Mesothelial cell of epicardium (in vitro differentiated cells): ENCODE results near the gene WDR73. TPM values are rescaled to one million over a fixed set of nuclear protein-coding genes. Genes with fewer than 3 reads are reported as not detected.

Experiments
- DNase-seq, 2 experiments: peaks; one replicate each; pipeline ENCODE4 v3.0.0; 2021; ENCODE audit warnings: low spot score in 2 of 2; ENCODE audit not compliant: unreplicated experiment in 2 of 2
- H3K27ac Mint-ChIP-seq: 2 replicates; pipeline ENCODE4 v1.8.0; 2021; ENCODE audit warnings: mixed read lengths
- H3K27me3 Mint-ChIP-seq: 2 replicates; pipeline ENCODE4 v1.8.0; 2021; ENCODE audit warnings: low read depth, mixed read lengths
- H3K36me3 Mint-ChIP-seq: 2 replicates; pipeline ENCODE4 v1.8.0; 2021; ENCODE audit warnings: mixed read lengths
- H3K4me1 Mint-ChIP-seq: 2 replicates; pipeline ENCODE4 v1.8.0; 2021; ENCODE audit warnings: mixed read lengths
- H3K4me3 Mint-ChIP-seq: 2 replicates; pipeline ENCODE4 v1.8.0; 2021; ENCODE audit warnings: mild to moderate bottlenecking, moderate library complexity, mixed read lengths
- H3K9me3 Mint-ChIP-seq: 2 replicates; pipeline ENCODE4 v1.8.0; 2021; ENCODE audit warnings: mixed read lengths
- total RNA-seq: library from RNA; stranded (reverse); gene quantifications from 3 replicates; pipeline ENCODE4 v1.2.1, GENCODE V29; 2021
- TF ChIP-seq, protein P1 (sequence below): fragments of 200-600 bp; sonication (generic); IDR thresholded peaks from one replicate; pipeline ENCODE4 v1.5.0; 2021; ENCODE audit warnings: antibody characterized with exemption; ENCODE audit not compliant: unreplicated experiment

Gene WDR73
- total RNA-seq, 1 donor from 2014 or later: 47.5 TPM

DNA sequence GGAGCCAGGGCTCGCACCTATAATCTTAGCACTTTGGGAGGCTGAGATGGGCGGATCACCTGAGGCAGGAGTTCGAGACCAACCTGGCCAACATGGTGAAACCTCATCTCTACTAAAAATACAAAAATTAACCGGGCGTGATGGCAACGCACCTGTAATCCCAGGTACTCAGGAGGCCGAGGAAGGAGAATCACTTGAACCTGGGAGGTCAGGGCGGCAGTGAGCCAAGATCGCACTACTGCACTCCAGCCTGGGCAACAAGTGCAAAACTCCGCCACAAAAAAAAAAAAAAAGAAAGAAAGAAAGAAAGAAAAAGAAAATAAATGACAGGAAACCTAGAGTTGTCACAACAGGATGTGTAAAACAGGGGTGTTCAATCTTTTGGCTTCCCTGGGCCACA is 6.9 kb upstream of the WDR73 start:
- DNase-seq: no peak
- H3K27me3 Mint-ChIP-seq: peaks cover 5% of the 10 kb centered on the region
- TF ChIP-seq, protein P1, sequence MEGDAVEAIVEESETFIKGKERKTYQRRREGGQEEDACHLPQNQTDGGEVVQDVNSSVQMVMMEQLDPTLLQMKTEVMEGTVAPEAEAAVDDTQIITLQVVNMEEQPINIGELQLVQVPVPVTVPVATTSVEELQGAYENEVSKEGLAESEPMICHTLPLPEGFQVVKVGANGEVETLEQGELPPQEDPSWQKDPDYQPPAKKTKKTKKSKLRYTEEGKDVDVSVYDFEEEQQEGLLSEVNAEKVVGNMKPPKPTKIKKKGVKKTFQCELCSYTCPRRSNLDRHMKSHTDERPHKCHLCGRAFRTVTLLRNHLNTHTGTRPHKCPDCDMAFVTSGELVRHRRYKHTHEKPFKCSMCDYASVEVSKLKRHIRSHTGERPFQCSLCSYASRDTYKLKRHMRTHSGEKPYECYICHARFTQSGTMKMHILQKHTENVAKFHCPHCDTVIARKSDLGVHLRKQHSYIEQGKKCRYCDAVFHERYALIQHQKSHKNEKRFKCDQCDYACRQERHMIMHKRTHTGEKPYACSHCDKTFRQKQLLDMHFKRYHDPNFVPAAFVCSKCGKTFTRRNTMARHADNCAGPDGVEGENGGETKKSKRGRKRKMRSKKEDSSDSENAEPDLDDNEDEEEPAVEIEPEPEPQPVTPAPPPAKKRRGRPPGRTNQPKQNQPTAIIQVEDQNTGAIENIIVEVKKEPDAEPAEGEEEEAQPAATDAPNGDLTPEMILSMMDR: no peak
- H3K9me3 Mint-ChIP-seq: no peaks in the 10 kb centered on the region
- H3K36me3 Mint-ChIP-seq: peaks cover 12% of the 10 kb centered on the region
- no peak overlapping the region for H3K4me3 Mint-ChIP-seq
- no peak overlapping the region for H3K27ac Mint-ChIP-seq
- peaks cover 9% of the 10 kb centered on the region for H3K4me1 Mint-ChIP-seq

DNA sequence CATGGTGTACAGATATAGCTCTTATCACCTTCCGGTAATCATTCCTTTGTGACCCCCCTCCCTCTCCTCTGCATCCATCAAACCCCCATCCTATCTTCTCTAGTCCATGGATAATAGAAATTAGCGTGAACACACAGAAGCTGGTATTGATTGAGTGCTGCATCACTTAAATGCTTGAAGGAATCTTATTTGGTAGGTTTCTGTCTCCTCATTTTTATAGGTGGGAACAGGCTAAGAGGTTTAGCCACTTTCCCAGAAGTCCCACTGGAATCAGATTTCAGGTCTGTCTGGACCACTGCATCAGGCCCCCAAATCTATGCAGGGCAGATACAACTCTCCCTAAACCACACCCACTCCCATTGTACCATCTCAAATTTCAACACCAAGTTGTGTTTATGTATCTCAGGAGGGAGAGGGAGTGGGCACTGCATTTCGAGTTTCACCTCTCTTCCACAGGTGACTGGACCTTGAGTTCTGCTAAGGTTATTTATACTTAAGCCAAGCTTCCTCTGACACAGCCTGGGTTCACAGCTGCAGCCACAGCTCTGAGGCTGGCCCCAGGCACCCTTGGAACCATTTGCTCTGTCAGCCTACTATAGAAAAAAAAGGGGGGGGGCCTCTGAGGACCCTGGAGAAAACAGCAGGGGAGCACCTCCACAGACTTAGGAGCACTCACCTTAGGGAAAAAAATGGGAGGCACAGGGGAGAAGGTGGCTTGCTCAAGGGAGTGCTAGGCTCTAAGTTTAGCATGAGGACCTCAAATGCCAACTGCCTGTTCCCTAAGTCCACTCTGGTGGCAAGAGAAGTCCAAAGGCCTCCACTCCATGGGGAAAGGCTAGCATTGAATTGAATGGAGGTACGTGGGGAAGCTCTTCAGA is 6.1 kb upstream of the WDR73 start:
- TF ChIP-seq, protein P1: no peak
- Mint-ChIP-seq H3K27me3 (peaks cover 5% of the 10 kb centered on the region), H3K9me3 (no peaks in the 10 kb centered on the region), H3K36me3 (peaks cover 8% of the 10 kb centered on the region), H3K4me1 (peaks cover 12% of the 10 kb centered on the region), H3K27ac (peak overlapping the region; percentile 33), H3K4me3 (no peak overlapping the region)
- no peak for DNase-seq

DNA sequence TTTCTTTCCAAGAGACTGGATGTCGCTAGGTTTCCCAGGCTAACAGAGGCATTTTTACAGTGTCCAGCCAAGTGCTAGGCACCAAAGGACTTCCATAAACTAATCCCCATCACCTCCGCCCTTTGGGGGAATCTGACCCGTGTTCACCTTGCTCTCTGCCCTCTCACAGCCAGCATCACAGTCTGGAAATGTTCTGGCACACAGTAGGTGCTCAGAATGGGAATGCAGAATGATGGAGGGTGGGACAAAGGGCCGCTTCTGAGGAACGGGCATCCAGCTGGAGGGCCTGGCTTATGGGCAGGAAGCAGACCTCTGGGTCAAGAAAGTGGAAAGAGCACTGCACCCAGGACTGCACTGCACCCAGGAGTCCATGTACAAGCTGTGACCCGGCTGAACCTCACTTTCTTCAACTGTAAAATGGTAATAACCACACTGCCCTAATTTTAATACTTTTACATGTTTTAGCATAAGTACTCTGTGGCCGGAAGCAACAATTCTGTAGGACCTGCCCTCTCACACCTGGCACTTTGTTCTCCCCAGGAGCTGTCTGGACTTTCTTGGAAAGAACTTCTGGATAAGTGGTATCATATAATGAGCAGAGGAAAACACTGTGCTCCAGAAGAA is 4.8 kb upstream of the WDR73 start:
- H3K36me3 Mint-ChIP-seq: no peaks in the 10 kb centered on the region
- H3K27ac Mint-ChIP-seq: peak overlapping the region; percentile 73
- peaks cover 19% of the 10 kb centered on the region for H3K4me1 Mint-ChIP-seq
- DNase-seq: no peak
- H3K4me3 Mint-ChIP-seq: peak overlapping the region; percentile 65
- no peaks in the 10 kb centered on the region for H3K9me3 Mint-ChIP-seq
- peaks cover 5% of the 10 kb centered on the region for H3K27me3 Mint-ChIP-seq
- TF ChIP-seq, protein P1: no peak

DNA sequence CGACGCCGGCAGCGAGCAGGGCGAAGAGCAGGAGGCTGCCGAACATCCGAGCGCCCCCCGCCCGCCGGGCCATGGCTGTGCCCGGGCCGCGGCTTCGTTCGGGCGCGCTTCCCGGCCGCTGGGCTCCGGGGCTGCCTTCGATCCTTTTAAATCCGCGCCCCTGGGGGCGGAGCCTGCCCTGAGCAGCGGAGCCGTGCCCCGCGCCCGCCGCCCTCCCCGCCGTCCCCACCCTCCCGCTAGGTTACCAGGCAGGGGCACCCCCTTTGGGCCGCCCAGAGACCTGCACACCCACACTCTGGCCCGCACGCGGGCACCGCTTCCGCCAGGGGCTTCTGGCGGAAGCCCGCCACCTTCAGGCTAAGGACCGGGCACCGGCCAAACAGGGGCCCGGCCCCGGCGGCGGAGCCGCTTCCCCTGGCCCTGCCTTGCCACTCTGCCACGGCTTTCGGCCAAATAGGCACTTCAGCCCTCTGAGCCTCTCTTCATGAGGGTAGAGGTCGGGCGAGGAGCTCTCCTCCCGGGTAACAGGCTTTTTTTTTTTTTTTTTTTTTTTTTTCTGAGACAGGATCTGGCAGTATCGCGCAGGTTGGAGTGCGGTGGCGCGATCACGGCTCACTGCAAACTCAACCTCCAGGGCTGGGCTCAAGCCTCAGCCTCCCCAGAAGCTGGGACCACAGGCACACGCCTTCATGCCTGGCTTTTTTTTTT is 4.2 kb upstream of the WDR73 start, which contains the start of gene NMB:
Gene NMB (minus strand): TSS at position 120 of the 708 bp plus-strand sequence. CDS start 47 bp downstream, at position 73.
- no peaks in the 10 kb centered on the region for H3K9me3 Mint-ChIP-seq
- peak within 1 kb of the TSS; percentile 73 for H3K27ac Mint-ChIP-seq
- TF ChIP-seq, protein P1: peak; percentile 37
- H3K27me3 Mint-ChIP-seq: peaks cover 5% of the 10 kb centered on the region
- DNase-seq: peak; percentile 62 to 68
- peak within 1 kb of the TSS; percentile 72 for H3K4me3 Mint-ChIP-seq
- no peaks in the 10 kb centered on the region for H3K36me3 Mint-ChIP-seq
- peaks cover 25% of the 10 kb centered on the region for H3K4me1 Mint-ChIP-seq

DNA sequence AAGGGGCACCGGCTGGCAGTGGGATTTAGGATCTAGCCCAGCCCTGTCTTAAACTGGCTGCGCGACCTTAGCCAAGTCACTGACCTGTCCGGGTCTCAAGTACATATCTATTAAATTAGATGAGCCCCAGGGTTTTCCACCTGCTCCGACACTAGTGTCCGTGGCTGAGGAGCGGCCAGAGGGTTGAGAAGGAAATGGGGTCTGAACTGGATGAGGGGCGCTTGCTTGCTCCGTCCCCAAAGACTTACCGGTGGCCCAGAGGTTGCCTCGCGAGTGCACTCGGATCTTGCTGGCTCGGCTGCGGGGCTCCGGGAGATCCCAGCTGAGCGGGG is 3.6 kb upstream of the WDR73 start:
- H3K27ac Mint-ChIP-seq: no peak overlapping the region
- H3K27me3 Mint-ChIP-seq: peaks cover 5% of the 10 kb centered on the region
- TF ChIP-seq, protein P1: no peak
- H3K4me3 Mint-ChIP-seq: peak overlapping the region; percentile 72
- peaks cover 29% of the 10 kb centered on the region for H3K4me1 Mint-ChIP-seq
- no peaks in the 10 kb centered on the region for H3K36me3 Mint-ChIP-seq
- no peak for DNase-seq
- H3K9me3 Mint-ChIP-seq: no peaks in the 10 kb centered on the region
